KMS-11 (cell line): Measurements from ENCODE around the gene MINDY4B.

Experiments used
- H2AFZ ChIP-seq: fragments of 200-600 bp; sonication (generic); 2 replicates; pipeline ENCODE4 v1.6.1; 2016; ENCODE audit warnings: antibody characterized with exemption, mixed run types, low read depth
- H3K27ac ChIP-seq: fragments of 200-600 bp; sonication (generic); 2 replicates; pipeline ENCODE4 v1.6.1; 2016; ENCODE audit warnings: mild to moderate bottlenecking, mixed run types
- H3K27me3 ChIP-seq: fragments of 200-600 bp; sonication (generic); 2 replicates; pipeline ENCODE4 v1.6.1; 2017; ENCODE audit warnings: mild to moderate bottlenecking, low read depth, mixed run types, moderate library complexity; ENCODE audit not compliant: insufficient read depth
- H3K36me3 ChIP-seq: fragments of 200-600 bp; sonication (generic); 2 replicates; pipeline ENCODE4 v1.6.1; 2017; ENCODE audit warnings: mild to moderate bottlenecking, mixed run types; ENCODE audit not compliant: insufficient read depth
- H3K4me1 ChIP-seq: fragments of 200-600 bp; sonication (generic); 2 replicates; pipeline ENCODE4 v1.6.1; 2016; ENCODE audit warnings: mild to moderate bottlenecking, low read depth, mixed run types; ENCODE audit not compliant: poor library complexity, severe bottlenecking
- H3K4me2 ChIP-seq: fragments of 200-600 bp; sonication (generic); 2 replicates; pipeline ENCODE4 v1.7.0; 2016; ENCODE audit warnings: mild to moderate bottlenecking, mixed run types
- H3K4me3 ChIP-seq: fragments of 200-600 bp; sonication (generic); IDR thresholded peaks from 2 replicates; pipeline ENCODE4 v1.6.1; 2017; ENCODE audit warnings: low read depth, low read length, mixed read lengths; ENCODE audit not compliant: insufficient read depth
- H3K79me2 ChIP-seq: fragments of 200-600 bp; sonication (generic); 2 replicates; pipeline ENCODE4 v1.6.1; 2016; ENCODE audit warnings: low read depth, mixed run types; ENCODE audit not compliant: insufficient read depth
- H3K9ac ChIP-seq: fragments of 200-600 bp; sonication (generic); 2 replicates; pipeline ENCODE4 v1.6.1; 2016; ENCODE audit warnings: mild to moderate bottlenecking, mixed run types
- H4K20me1 ChIP-seq: fragments of 200-600 bp; sonication (generic); 2 replicates; pipeline ENCODE4 v1.6.1; 2016; ENCODE audit warnings: mild to moderate bottlenecking, mixed run types; ENCODE audit not compliant: insufficient read depth
- CTCF ChIP-seq: fragments of 200-600 bp; sonication (generic); conservative IDR thresholded peaks from 2 replicates; pipeline ENCODE4 v1.6.1; 2017; ENCODE audit warnings: low read depth, mild to moderate bottlenecking, antibody characterized with exemption, low read length, moderate library complexity, mixed read lengths

The MINDY4B gene

DNA sequence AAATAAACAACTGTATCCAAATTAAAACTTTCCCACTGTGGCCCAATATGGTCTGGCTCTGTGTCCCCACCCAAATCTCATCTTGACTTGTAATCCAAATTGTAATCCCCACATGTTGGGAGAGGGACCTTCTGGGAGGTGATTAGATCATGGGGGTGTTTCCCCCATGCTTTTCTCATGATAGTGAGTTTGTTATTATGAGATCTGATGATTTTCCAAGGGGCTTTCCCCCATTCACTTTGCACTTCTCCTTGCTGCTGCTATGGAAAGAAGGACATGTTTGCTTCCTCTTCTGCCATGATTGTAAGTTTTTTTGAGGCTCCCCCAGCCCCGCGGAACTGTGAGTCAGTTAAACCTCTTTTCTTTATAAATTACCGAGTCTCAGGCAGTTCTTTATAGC is 55.0 kb downstream of the MINDY4B start:
- no peak overlapping the region for H3K9ac ChIP-seq
- H2AFZ ChIP-seq, result no peak overlapping the region
- no peaks in the 10 kb centered on the region for H3K4me1 ChIP-seq
- no peaks in the 10 kb centered on the region for H3K27me3 ChIP-seq
- no peaks in the 10 kb centered on the region for H3K79me2 ChIP-seq
- H3K36me3 ChIP-seq, result no peaks in the 10 kb centered on the region
- H3K27ac ChIP-seq, result no peak overlapping the region
- no peak for TF ChIP-seq CTCF
- H3K4me3 ChIP-seq, result no peak overlapping the region
- no peak overlapping the region for H3K4me2 ChIP-seq
- no peaks in the 10 kb centered on the region for H4K20me1 ChIP-seq

DNA sequence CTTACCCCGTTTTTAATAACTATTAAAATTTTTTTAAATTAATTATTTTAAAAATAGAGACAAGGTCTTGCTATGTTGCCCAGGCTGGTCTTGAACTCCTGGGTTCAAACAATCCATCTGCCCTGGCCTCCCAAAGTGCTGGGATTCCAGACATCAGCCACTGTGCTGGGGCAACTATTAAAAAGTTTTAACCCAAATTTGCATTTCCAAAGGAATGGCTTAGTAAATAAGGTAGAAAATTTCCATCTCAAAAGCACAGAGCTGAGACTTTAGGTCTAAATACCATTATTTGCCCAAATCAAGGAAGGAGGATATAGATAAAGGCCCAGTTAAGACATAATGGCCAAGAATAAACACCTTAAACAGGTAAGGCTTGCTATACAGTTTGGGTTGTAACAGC is 56.4 kb downstream of the MINDY4B start:
- no peak overlapping the region for H2AFZ ChIP-seq
- H3K36me3 ChIP-seq, result no peaks in the 10 kb centered on the region
- no peak overlapping the region for H3K4me2 ChIP-seq
- H4K20me1 ChIP-seq, result no peaks in the 10 kb centered on the region
- H3K27me3 ChIP-seq, result no peaks in the 10 kb centered on the region
- H3K4me1 ChIP-seq, result no peaks in the 10 kb centered on the region
- no peak overlapping the region for H3K9ac ChIP-seq
- no peaks in the 10 kb centered on the region for H3K79me2 ChIP-seq
- no peak overlapping the region for H3K27ac ChIP-seq
- no peak overlapping the region for H3K4me3 ChIP-seq
- no peak for TF ChIP-seq CTCF

- Histone ChIP-seq H3K36me3 (no peaks in the 10 kb centered on the region), H2AFZ (no peak overlapping the region), H3K9ac (no peak overlapping the region), H3K4me2 (no peak overlapping the region), H3K4me1 (no peaks in the 10 kb centered on the region), H3K27me3 (no peaks in the 10 kb centered on the region), H3K4me3 (no peak overlapping the region), H3K79me2 (no peaks in the 10 kb centered on the region), H4K20me1 (no peaks in the 10 kb centered on the region), H3K27ac (no peak overlapping the region)
- no peak for TF ChIP-seq CTCF
Observed at GRCh38 chr3:150847433-150847832, 57.8 kb downstream of the MINDY4B start.

DNA sequence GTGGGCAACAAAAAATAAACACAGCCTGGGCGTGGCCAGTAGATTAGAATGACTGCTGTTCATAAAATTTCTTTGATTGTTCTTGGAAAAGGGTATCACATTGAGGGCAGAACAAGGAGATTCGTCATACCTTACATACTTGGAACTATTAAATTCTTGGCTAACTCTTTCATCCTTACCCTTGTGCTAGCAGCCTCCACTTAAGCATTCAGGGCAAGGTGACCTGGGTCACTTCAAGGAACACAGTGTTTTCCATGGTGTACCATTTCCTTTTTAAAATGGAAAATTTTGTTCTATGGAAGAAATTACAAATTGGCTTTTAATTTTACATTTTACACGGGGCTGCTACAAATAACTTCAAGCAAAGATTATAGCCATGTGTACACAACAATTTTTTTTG is 60.8 kb downstream of the MINDY4B start:
- no peak for TF ChIP-seq CTCF

GRCh38 chr3:150843241-150843640 is 62.0 kb downstream of the MINDY4B start:
- Histone ChIP-seq H4K20me1 (no peaks in the 10 kb centered on the region), H3K79me2 (no peaks in the 10 kb centered on the region), H3K9ac (no peak overlapping the region), H3K4me2 (no peak overlapping the region), H3K4me3 (no peak overlapping the region), H2AFZ (no peak overlapping the region), H3K27ac (no peak overlapping the region), H3K27me3 (no peaks in the 10 kb centered on the region), H3K4me1 (no peaks in the 10 kb centered on the region), H3K36me3 (no peaks in the 10 kb centered on the region)
- no peak for TF ChIP-seq CTCF

More for the DNA sequence above, 60.8 kb downstream of the MINDY4B start:
- H3K4me3 ChIP-seq, result no peak overlapping the region
- H3K4me1 ChIP-seq, result no peaks in the 10 kb centered on the region
- no peaks in the 10 kb centered on the region for H4K20me1 ChIP-seq
- H3K9ac ChIP-seq, result no peak overlapping the region
- no peaks in the 10 kb centered on the region for H3K36me3 ChIP-seq
- H3K27ac ChIP-seq, result no peak overlapping the region
- no peaks in the 10 kb centered on the region for H3K79me2 ChIP-seq
- H3K27me3 ChIP-seq, result no peaks in the 10 kb centered on the region
- H2AFZ ChIP-seq, result no peak overlapping the region
- no peak overlapping the region for H3K4me2 ChIP-seq
